Prostate gland (tissue), 2 donors: Measurements from ENCODE around the gene CDC34.

Experiments used
- CTCF ChIP-seq, 4 experiments: fragments of 200-600 bp in 2 of 4; fragments of 450-650 bp in 2 of 4; sonication (generic) in 2 of 4; IDR thresholded peaks; 1 replicate in 3 of 4; 2 replicates in 1 of 4; pipeline ENCODE4 v1.5.1; 2016 to 2019; ENCODE audit warnings: antibody characterized with exemption in 4 of 4, mild to moderate bottlenecking in 2 of 4, moderate library complexity in 2 of 4
- POLR2A ChIP-seq: fragments of 450-650 bp; IDR thresholded peaks from one replicate; pipeline ENCODE4 v1.6.1; 2016; ENCODE audit warnings: antibody characterized with exemption, mild to moderate bottlenecking
- POLR2AphosphoS5 ChIP-seq: sonication (generic); formaldehyde crosslinking; IDR thresholded peaks from one replicate; pipeline ENCODE4 v1.6.1; 2017; ENCODE audit warnings: antibody characterized with exemption

DNA sequence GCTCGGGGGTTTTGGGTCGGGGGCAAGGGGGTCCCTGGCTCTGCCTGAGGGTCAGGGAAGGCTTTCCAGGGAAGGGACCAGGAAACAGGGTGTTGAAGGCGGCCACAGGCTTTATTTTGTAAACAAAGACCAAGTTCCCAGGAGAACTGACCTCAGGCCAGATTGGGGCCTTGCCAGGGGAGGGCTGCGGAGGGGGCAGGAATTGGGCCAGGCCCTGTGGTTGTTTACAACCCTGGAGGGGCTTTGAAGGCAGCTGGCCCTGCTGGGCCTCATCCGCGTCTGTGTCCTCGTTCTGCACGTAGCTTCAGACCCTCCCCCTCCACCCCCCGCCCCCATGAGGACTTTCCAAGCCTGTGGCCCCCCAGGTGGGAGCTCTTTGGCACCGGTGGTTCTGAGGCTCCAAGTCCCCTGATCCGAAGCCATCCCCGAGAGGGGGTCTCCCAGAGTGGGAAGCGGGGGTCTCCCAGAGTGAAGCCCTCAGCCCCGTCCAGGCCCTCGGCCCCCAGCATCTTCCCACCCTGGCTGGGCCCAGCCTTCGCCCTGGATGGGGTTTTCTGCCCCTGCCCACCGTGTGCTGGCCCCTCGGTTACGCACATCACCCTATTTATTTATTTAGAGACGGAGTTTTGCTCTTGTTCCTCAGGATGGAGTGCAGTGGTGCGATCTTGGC is 27.3 kb downstream of the CDC34 start:
- no peak for TF ChIP-seq CTCF (IDR thresholded peaks at IDR 0.05)
- no peak for TF ChIP-seq POLR2AphosphoS5
- no peak for TF ChIP-seq POLR2A
